H1 (cell line): ENCODE results near the gene CELF3. TPM values are rescaled to one million over a fixed set of nuclear protein-coding genes. Genes with fewer than 3 reads are reported as not detected.

Source experiments
- CTCF ChIP-seq, 3 experiments: IDR thresholded peaks; 1 replicate in 2 of 3; 2 replicates in 1 of 3; pipeline versions ENCODE4 v1.5.1 to v1.6.1; 2011; ENCODE audit warnings: low read length in 3 of 3, mild to moderate bottlenecking in 3 of 3, inconsistent platforms in 2 of 3, low read depth in 1 of 3, moderate library complexity in 1 of 3; ENCODE audit not compliant: insufficient read depth in 1 of 3; ENCODE audit errors: control extremely low read depth in 1 of 3
- polyA plus RNA-seq, 7 experiments: library from polyadenylated mRNA; depleted of rRNA in 3 of 7; stranded (reverse) in 5 of 7; unstranded in 2 of 7; fragments of >200 nt in 5 of 7; fragments of 200-250 nt in 2 of 7; gene quantifications; 1 replicate in 5 of 7; 2 replicates in 1 of 7; 4 replicates in 1 of 7; pipeline versions ENCODE4 v1.2.1 to v1.2.3, GENCODE V29; 2011 to 2013; ENCODE audit warnings: missing spikeins in 2 of 7, mixed read lengths in 2 of 7
- total RNA-seq: library from RNA; stranded (reverse); fragmentation: NEBNext Ultra II Directional; extraction: Animal tissue kit (Norgen Biotek cat#: 25700); gene quantifications from 2 replicates; pipeline ENCODE4 v1.2.1, GENCODE V29; 2021

The CELF3 gene
- total and polyA plus RNA-seq, 2 of the 8 experiments (the other 6 are each of a cell fraction or from before 2014, with no cell fraction given), result 0.34 to 1.2 TPM

- TF ChIP-seq CTCF (IDR thresholded peaks at IDR 0.05; ENCODE audit: control extremely low read depth in 1 of 3, insufficient read depth in 1 of 3, low read depth in 1 of 3, low read length in 3 of 3), result no peak
Measured at GRCh38 chr1:151686561-151686960, 30.0 kb downstream of the CELF3 start (continued).
